Hepatocyte (in vitro differentiated cells): Measurements from ENCODE around the gene VOPP1.

ENCODE experiments used
- EZH2 ChIP-seq: fragments of 200-600 bp; sonication (generic); IDR thresholded peaks from 2 replicates; pipeline ENCODE4 v1.6.1; 2016; ENCODE audit warnings: antibody characterized with exemption, mild to moderate bottlenecking, borderline replicate concordance
- EZH2phosphoT487 ChIP-seq: fragments of 200-600 bp; sonication (generic); IDR thresholded peaks from one replicate; pipeline ENCODE4 v1.6.1; 2018; ENCODE audit warnings: antibody characterized with exemption, mild to moderate bottlenecking, low read depth, moderate library complexity; ENCODE audit not compliant: unreplicated experiment, severe bottlenecking
- TF ChIP-seq, protein P1 (sequence below): fragments of 200-600 bp; sonication (generic); IDR thresholded peaks from 2 replicates; pipeline ENCODE4 v1.5.1; 2016; ENCODE audit warnings: antibody characterized with exemption, mild to moderate bottlenecking; ENCODE audit not compliant: poor library complexity

DNA sequence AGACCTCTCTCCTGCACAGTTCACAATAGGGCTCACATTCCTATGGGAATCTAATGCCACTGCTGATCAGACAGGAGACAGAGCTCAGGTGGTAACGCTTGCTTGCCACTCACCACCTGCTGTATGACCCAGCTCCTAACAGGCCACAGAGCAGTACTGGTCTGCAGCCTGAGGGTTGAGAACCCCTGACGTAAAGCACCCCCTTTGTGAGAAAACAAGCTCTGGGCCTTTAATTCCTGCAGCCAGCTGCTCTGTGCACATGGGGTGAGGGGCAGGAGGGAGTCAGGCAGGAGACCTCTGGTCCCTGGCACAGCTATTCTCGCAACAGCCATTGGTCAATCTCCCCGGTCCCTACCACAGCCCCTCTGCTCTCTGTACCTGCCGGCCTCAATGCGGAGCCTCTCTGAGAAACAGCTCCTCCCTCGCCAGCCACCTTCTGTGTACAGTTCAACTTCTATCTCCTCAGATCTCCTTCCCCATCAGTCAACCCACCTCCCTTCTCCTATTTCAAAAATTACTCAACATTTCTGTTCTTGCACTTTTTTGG lies 105.2 kb downstream of the VOPP1 start:
- TF ChIP-seq, protein P1, sequence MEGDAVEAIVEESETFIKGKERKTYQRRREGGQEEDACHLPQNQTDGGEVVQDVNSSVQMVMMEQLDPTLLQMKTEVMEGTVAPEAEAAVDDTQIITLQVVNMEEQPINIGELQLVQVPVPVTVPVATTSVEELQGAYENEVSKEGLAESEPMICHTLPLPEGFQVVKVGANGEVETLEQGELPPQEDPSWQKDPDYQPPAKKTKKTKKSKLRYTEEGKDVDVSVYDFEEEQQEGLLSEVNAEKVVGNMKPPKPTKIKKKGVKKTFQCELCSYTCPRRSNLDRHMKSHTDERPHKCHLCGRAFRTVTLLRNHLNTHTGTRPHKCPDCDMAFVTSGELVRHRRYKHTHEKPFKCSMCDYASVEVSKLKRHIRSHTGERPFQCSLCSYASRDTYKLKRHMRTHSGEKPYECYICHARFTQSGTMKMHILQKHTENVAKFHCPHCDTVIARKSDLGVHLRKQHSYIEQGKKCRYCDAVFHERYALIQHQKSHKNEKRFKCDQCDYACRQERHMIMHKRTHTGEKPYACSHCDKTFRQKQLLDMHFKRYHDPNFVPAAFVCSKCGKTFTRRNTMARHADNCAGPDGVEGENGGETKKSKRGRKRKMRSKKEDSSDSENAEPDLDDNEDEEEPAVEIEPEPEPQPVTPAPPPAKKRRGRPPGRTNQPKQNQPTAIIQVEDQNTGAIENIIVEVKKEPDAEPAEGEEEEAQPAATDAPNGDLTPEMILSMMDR = no peak
- TF ChIP-seq EZH2 = no peak
- no peak for TF ChIP-seq EZH2phosphoT487
